AG09309 (cell line): ENCODE results near the gene SWAP70.
A peak's percentile ranks its signal among the peaks of the same experiment; 100 is the strongest.
"Not testable (repeated sequence)": the region's sequence is repeated elsewhere in the genome, so short reads cannot be mapped to it uniquely, and the experiment has no call there.

Experiments used
- DNase-seq: peaks from one replicate; pipeline ENCODE4 v3.0.0-alpha.2; 2010; ENCODE audit warnings: low read depth
- H3K4me3 ChIP-seq: 2 replicates; pipeline ENCODE4 v1.5.1; 2011; ENCODE audit warnings: mild to moderate bottlenecking, low read depth, low read length, moderate library complexity; ENCODE audit not compliant: control insufficient read depth
- CTCF ChIP-seq: IDR thresholded peaks from 2 replicates; pipeline ENCODE4 v1.5.1; 2011; ENCODE audit warnings: mild to moderate bottlenecking, low read depth, low read length, inconsistent platforms; ENCODE audit not compliant: insufficient read depth, control insufficient read depth; ENCODE audit errors: missing control alignments

The SWAP70 gene

GRCh38 chr11:9741260-9741659 is 77.4 kb downstream of the SWAP70 start:
- H3K4me3 ChIP-seq = no peak overlapping the region
- no peak for DNase-seq
- no peak for TF ChIP-seq CTCF

- DNase-seq, H3K4me3 ChIP-seq: not testable (repeated sequence)
Measured at GRCh38 chr11:9743512-9743911, 79.6 kb downstream of the SWAP70 start.

- no peak for DNase-seq
- H3K4me3 ChIP-seq = no peak overlapping the region
- TF ChIP-seq CTCF = no peak
Measured at GRCh38 chr11:9745411-9746211, 81.7 kb downstream of the SWAP70 start.

- no peak for TF ChIP-seq CTCF
- DNase-seq = no peak
- H3K4me3 ChIP-seq = no peak overlapping the region
Measured at GRCh38 chr11:9747229-9747628, 83.4 kb downstream of the SWAP70 start.

GRCh38 chr11:9747828-9748227 is 84.0 kb downstream of the SWAP70 start:
- no peak for DNase-seq
- TF ChIP-seq CTCF = no peak
- H3K4me3 ChIP-seq = no peak overlapping the region

- DNase-seq = no peak
Measured at GRCh38 chr11:9748361-9748970, 84.6 kb downstream of the SWAP70 start.

More at GRCh38 chr11:9748361-9748970, 84.6 kb downstream of the SWAP70 start:
- TF ChIP-seq CTCF = peak; percentile 77
- no peak overlapping the region for H3K4me3 ChIP-seq
